Measurements from ENCODE around the gene KLHL17.

DNA sequence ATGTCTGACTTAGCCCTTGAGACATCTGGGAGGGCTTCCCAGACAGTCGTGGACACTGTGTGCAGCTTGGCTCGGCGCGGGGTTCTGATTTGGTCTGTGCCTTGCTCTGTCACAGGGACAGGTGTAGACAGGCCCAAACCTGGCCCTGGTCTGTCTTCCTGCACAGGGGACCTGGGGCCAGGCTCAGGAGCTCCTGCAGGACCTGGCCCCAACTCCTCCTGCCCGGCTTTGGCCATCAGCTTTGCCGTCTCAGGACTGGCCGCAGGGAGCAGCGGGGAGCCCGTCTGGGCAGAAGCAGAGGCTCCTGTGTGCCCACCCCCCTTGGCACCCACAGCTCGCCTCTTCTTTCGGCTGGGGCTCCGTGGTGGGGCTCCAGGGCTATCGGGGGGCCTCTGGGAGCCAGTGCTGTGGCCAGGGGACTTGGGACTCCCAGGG is 19.8 kb downstream of the KLHL17 start:
- no peak for TF ChIP-seq POLR2AphosphoS5 (IDR thresholded peaks at IDR 0.05; ENCODE audit: low read depth, low read length)
- TF ChIP-seq POLR2A (IDR thresholded peaks at IDR 0.05; ENCODE audit: low read depth, low read length) = no peak
- no peak for TF ChIP-seq PAX5 (IDR thresholded peaks at IDR 0.05; ENCODE audit: insufficient read depth, low read length, severe bottlenecking)
- TF ChIP-seq TAF1 (IDR thresholded peaks at IDR 0.05; ENCODE audit: low read depth, low read length) = no peak
- TF ChIP-seq SPI1 (IDR thresholded peaks at IDR 0.05; ENCODE audit: low read depth, low read length) = no peak
